Hematopoietic multipotent progenitor cell treated with erythropoietin and hydrocortisone succinate and interleukin-3 and kit ligand, for 6 days (in vitro differentiated cells): ENCODE measurements around the gene TNFRSF25.
A peak's percentile ranks its signal among the peaks of the same experiment; 100 is the strongest.

Experiments used
- DNase-seq: peaks from one replicate; pipeline ENCODE4 v3.0.0-alpha.2; 2015

TNFRSF25 gene

DNA sequence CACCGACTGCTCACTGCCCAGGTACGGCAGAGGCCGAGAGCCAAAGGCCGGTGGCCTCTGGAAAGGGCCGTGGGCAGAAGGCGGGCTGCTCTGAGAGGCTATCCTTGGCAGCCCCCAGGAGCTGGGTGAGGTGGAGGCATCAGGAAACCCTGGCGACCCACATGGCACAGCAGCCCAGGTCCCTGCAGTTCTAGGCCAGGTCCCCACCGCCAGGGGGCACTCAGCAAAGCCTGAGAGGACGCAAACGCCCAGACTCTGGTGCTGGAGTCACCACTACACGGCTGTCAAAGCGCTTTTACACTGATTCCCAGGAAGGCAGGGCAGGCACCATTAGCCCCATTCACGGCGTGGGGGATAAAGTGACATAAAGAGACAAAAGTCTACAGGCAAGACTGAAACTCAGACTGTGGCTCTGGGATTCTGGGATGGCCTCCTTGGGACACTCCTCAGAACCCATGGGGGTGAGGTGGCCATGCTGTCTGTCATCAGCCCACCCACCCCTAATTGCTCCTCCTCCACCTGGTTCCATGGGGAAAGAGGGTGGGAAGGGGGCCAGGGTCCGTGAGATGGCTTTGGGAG, 20.5 kb upstream of the TNFRSF25 start:
- DNase-seq, result peak; percentile 94

DNA sequence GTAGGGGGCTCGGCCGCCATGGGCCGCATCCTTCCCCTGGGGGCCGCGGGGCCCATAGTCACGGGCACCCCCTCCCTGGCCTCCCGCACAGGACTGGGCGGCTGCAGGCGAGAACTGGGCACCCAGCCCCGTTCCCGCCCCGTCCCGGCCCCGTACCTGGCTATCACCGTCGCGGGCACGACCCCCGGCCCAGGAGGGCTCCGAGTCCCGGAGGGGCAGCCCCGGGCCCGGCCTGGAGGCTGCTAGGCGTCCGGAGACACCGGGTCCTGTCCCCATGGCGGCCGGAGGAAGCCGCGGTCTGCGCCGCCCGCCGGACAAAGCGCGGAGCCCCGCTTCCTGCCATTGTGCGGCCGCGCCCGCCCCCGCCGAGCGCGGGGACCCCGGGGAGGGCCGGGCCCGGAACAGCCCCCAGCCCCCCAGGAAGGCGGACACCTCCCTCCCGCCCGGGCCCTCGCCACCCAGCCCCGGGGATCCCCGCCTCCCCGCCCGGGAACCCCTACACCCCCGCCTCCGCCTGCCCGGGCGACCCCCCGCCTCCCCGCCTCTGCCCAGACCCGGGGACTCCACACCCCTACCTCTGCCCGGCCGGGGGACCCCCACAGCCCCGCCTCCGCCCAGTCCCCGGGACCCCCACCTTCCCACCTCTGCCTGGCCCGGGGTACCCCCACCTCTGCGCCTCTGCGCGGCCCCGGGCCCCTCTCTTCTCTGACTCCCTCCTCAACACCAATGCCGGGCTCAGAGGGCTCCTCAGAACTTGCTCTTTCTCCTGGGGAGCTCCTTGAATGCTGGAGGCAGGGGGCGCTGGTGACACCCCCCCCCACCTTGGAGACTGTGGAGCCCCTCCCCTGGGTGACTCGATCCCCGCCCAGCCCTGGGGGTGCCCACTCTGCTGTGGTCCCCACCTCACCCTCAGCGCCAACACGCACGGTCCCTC, 19.5 kb upstream of the TNFRSF25 start:
- DNase-seq, result no peak

DNA sequence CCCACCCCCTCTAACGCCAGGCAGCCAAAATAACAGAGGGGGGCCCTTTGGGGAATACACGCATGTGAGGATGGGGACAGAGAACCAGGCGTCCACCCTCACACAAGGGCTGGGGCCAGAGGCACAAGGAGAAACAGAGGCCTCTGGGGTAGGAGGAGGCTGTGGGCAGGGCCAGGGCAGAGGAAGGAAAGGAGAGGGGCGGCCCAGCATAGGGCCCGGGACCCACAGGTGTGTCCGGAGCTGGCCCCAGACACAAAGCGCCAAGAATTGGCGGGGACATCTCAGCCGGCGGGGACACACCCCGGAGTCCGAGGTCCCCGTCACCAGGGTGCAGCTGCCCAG, 18.8 kb upstream of the TNFRSF25 start:
- DNase-seq, result no peak

DNA sequence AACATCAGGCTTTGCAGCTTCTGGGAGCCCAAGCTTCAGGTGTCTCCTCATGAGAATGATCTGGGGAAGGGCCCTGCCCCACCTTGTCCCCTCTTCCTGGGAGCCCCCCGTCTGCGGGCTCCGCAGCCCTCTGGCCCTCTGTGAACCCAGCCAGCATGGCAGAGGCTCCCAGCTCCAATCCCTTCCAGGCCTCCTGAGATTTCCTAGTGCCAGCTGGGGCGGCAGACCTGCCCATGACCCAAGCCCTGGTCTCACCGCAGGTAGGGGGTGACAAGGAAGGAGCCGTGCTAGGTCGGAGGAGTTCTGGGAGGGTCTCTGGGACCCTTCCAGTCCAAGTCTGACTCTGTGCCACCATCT, 17.8 kb upstream of the TNFRSF25 start:
- DNase-seq, result no peak

DNA sequence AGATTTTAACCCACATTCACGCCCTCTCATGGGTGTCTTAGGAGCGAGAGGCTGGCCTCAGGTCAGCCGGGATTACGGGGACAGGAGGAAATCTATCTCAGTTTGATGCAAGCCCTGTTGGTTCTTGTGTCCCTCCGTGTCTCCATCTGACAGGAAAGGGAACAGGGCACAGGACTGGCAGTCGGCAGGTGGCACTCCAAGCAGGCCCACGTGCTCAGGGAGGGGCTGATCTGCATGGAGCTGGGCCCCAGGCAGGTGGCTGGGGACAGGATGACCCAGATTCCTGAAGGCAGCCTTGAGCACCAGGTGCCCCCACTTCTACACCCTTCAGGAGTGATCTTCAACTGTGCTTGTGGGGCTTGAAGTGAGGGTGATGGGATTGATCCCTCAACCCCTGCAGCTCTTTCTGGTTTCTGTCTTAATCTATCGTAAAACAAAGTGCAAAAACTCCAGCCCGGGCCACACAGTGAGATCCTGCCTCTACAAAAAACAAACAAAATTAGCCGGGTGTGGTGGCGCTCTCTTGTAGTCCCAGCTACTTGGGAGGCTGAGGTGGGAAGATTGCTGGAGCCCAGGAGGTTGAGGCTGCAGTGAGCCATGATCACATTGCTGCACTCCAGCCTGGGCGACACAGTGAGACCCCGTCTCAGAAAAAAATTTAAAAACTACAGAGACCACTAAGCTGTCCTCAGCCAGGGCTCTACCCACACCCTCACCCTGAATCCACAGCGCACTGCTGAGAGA, 17.2 kb upstream of the TNFRSF25 start:
- no peak for DNase-seq

DNA sequence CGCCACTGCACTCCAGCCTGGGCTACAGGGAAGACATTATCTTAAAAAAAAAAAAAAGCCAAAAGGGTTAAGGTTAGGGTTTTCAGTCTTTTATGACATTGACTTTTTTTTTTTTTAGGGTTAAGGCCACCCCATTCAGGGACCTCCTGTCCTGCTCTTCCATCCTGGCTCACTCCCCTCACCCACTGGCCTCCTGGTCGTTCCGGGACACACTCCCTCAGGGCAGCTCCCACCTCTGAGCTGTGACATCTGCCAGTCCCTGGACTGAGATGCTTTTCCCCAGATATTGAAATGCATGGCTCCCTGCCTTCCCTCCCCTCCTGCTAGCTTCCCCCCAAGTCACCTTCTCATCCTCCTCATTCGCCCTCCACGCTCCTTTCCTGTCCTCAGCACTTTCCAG, 15.8 kb upstream of the TNFRSF25 start:
- no peak for DNase-seq

DNA sequence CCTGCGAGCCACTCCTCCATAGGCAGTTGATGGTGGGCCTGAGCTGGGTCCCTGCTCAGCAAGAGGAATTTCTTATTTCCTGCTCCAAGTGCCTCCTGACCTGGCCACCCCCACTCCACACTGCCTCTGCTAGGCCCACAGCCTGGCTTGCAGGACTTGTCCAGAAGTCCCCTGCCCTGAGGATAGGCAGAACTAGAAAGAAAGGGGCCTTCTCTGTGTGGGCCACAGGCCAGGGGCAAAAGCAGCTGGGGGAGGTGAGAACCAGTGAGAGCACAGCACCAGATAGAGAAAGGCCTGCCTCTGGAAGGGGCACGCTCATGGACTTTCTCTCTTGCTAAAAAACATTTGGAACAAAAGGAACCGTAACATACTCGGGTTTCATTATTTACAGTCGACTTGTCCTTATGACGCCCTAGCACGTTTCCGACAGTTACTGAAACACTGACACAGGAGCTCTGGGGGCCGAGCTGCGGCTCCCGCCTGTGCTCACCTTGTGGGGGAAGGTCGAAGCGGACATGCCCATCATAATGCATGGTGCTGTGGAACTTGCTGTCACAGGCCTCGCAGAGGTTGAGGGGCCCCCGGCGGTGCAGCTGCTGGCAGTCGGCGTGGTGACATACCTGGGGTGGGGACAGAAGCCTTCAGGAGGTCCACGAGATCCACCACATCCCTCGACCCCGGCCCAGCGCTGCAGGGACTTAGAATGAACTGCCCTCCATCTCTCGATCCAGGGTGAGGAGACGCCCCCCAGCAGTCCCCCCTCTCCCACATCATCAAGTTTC, 11.3 kb upstream of the TNFRSF25 start:
- no peak for DNase-seq

DNA sequence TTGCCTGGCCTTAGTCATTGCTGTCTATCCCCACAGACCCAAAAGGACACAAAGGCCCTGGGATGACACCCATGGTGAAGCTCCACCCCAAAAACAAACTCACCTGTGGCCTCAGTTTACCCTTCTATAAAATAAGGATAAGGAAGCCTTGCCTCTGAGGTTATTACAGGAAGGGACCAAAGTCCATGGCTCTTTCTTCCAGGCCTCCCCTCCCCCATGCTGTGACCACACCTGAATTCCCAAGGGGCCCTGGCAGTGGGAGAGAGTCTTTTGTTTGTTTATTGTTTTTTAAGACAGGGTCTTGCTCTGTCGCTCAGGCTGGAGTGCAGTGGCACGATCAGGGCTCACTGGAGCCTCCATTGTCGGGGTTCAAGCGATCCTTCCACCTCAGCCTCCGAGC, 10.5 kb upstream of the TNFRSF25 start:
- DNase-seq, result no peak

DNA sequence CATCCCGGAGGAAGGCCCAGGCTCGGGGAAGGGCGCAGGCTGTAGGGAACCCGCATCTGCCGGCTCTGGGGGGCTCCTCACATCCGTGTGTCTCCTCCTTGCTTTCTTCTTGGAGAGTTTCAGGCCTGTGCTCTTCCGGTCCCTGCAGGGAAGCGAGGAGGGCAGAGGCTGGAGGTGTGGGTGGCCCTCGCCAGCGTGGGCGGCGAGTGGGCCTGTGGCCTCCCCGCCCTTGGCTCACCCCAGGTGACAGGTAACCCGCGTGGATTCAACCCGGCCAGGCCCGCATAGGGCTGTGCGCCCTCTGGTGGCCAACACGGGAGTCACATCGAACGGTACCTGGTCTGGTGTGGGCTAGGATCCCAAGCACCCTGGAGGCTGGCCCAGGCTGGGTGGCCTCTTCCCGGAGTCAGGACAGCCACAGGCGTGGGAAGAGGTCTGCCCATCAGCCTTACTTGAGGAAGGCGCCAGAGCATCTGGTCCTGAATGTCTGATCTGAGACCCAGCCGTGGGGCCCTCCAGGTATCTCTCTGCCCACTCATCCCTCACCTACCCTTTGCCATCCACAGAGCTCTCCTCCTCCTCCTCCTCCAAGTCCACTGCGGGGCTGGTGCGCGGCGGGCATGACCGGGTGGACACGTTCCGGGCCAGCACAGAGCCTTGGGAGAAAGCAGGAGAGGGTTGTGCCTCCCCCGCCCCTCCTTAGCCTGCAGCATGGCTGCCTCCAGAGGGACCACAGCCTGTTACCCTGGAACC, 9.6 kb upstream of the TNFRSF25 start:
- peak; percentile 63 for DNase-seq

DNA sequence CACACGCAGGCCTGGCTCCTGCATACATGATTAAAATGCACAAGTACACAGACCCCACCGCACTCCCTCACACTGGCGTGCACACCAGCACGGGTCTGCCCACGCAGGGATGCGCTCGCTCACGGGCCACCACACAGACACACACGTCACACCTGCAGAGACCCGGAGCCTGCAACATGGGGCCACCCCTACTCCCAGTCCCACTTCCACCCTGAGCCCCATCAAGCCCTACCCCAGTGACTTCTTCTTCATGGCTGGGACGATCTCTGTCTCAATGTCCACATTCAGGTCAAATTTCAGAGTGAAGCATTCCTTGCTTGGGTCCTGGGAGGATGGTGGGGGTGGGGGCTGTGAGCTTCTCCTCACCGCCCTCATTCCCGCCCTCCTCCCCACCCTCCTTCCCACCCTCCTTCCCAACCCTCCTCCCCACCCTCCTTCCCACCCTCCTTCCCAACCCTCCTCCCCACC, 8.9 kb upstream of the TNFRSF25 start:
- no peak for DNase-seq

DNA sequence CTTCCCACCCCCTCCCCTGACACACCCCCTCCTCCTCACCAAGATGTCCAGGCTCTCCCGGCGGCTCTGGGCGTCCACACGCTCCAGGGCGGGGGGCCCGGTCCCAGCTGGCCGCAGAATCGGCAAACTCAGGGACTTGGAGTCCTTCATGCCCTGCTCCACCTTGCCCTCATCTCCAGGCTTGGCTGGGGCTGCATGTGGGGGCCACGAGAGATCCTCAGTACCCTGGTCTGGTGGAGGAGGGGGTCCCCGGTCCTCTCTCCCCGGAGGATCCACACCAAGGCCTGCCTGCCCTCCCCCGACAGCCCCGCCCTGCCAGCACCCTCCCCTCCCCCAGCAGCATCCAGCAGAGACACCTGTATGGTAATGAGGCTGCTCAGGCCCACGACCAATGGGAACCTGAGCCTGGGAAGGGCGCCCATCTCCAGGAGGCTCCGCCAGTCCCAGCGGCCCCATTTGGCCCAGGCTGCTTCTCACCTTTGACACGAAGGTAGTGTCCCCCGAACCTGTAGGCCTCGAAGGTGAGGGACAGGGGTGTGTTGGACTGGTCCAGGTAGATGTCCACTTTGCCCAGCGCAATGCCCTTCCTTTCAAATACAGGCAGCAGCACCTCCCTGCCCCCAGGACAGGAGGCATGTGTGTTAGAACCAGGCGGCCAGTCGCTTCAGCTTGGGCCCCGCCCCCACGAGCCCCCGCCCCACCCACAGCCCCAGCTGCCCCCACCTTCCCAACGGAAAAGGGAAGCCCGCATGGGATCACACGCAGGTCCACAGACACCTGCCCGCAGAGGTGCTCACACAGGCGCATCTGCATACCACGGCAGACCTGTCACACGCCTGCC, 8.2 kb upstream of the TNFRSF25 start:
- no peak for DNase-seq

DNA sequence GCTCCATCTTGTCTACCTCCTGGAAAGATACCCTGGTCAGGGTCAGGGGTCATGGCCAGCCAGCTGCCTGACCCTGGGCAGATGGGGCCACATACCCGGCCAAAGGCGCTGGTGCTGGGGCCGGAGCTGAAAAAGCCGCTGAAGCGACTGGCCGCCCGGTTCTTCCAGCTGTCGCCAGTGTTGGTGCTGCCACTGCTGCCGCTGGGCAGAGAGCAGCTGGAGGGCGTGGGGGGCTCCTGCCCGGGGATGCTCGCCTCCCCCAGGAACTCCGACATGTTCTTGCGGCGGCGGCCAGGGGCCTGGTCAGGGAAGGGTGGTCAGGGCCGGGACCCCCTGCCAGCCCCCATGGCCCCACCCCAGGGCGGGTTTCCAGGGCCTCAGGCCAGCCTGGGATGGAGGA, 7.2 kb upstream of the TNFRSF25 start:
- DNase-seq, result no peak

DNA sequence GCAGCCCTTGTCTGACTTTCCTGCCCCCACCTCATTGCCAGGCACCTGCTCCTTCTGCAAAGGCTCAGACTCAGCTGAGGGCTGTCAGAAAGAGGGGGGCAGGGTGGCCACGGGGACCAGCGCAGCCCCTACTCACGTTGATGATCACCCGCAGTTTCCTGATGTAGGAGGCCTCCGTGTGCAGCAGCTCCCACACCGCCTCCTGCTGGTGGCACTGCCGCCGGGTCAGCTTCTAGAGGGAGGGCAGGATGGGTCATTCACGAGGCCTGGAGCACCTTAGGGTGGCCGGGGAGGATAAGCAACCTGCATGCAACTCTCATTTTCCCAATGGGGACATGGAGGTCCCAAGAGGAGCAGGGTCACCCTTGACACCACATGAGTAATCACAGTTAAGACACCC, 6.4 kb upstream of the TNFRSF25 start:
- DNase-seq, result no peak

DNA sequence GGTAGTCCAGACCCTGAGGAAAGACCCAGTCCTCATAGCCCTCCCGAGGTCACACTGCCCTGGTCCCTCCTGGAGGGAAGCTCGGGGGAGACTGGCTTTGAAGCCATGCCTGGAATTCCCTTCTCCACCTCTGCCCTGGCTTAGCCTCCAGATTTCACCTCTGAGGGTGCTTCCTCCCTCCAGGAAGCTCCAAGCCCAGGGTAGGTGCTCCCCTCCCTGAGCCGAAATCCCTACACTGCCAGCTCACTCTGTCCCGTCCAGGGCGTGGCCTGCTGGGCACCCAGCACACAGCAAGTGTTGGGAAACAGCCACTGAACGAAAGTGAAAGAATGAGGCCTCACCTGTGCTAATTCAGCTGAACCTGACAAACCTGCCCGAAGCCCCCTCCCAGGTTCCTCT, 6.0 kb upstream of the TNFRSF25 start:
- DNase-seq, result no peak

DNA sequence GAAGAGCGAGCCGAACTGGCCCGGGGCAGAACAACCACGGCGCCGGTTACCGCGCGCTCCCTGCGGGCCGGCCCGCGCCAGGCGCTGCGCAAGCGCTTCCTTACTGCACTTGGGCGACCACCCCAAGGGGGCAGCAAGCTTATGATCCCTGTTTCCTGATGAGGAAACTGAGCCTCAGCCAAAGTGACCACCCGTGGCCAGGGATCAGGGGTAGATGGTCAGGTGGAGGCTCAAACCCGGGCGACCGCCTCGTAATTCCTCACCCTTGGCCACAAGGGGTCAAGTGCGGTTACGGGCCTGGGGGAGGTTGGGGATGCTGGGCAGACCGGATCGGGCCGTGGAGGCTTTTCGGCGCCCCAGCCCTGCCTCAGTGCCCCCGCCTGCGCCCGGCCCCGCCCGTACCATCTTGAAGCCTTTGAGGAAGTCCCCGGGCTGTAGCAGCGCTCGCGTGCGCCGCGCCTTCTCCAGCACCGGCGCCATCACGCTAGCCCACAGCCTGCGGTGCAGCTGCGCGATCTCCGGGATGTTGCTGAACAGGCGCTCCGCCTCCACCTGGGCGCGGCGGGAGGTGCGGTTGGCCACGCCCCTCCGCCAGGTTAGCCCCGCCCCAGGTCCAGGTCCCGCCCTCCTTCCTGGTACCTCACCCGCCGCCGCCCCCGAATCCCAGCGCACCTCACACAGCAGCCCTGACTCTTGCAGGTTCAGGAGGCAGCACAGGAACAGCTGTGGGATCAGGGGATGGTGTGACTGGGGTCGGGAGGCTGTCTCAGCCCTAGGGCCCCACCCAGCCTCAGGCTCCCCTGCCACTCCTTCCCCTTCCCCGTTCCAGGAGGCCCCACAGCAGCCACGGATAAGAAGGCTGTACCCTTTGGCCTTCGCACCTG, 5.4 kb upstream of the TNFRSF25 start:
- no peak for DNase-seq

DNA sequence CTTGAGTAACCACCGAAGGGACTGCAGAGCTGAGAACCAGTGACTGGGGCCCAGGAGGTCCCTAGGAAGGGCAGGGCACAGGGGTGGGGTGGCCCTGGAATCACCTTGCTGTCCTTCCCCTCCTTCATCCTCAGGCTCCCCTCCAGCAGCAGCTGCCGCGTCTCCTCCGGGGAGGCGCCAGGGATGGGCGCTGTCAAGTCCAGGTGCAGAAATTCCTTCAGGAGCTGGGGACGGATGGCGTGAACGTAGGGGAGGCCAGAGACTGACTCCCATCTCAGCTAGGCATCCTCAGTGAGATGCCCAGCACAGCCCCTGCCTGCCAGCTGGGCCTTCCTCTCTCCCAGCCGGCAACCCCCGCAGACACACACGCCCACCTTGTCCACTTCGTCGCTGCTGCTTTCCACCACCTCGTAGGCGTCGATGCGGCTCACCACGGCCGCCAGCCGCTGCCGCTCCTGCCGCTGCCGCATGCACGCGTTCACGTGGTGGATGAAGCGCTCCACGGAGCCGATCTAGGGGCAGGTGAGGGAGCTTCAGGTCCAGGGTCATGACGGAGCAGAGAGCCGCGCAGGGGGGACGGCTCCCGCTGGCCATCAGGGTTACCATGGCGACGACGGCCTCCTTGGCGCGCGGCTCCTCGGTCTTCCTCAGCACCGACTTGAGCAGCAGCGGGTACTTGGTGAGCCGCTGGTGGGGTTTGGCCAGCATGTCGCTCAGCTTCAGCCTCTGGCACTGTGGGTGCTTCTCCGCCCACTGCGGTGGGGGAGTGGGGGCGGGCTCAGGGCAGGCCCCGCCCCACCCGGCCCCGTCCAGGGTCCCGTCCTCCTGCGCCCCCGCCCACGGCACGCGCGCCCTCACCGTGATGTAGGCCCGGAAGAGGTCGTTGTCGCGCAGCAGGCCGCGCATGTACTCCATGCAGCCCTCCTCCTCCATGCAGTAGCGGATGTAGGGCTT, 4.4 kb upstream of the TNFRSF25 start:
- DNase-seq, result no peak

DNA sequence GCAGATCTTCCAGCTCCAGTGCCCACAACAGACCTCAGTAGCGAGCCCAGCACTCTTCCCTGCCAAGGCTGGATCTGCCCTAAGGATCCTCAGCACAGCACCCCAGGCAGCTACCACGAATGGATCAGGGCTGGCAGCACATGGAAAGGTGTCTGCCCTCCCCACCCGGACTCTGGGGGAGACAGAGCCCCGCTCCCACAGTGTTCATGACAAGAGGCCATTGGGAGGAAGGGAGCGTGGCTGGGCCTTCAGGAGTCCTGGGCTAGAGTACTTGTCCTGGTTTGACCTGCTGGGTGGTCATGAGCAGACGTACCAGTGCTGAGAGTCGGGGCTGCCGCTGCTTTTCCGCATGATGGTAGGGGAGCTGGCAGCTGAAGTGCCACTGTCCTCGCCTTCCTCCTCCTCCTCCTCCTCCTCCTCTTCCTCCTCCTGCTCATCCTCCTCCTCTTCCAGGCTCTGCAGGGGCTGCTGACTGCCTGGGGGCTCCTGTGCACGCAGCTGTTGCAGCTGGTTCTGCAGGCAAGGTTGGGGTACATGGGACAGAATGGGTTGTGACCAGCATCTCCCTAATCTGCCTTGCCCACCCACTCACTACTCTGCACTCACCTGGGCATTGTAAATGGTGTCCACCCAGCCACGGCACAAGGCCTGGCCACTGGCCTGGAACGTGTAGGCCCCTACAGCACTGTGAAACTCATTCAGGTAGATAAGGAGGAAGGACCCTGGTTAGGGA, 2.9 kb upstream of the TNFRSF25 start:
- no peak for DNase-seq
